ENCODE measurements around the gene NT5M. TPM values are rescaled to one million over a fixed set of nuclear protein-coding genes. Genes with fewer than 3 reads are reported as not detected.

The NT5M gene
- total RNA-seq, 1 donor from 2014 or later = 0.93 TPM

DNA sequence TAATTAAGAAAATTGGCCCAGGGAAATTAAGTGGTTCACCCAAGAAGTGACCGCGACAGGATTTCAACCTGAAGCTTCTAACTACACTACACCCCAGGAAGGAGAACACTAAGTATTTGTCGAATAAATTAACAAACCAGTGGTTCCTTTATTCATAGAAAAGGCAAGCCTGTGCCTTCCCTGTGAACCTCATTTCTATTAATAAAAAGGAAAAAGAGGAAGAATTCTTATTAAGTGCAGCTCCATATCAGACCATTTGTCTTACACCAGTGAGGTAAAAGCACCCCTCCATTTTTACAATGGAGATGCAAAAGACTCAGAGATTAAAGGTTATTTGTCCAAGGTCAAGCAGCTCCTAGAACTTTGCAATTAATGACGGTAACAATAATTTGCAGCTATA lies 23.9 kb upstream of the NT5M start:
- H3K4me3 Mint-ChIP-seq = peak overlapping the region; percentile 80
- intact Hi-C loops (cut with micrococcal nuclease) = no loop called here
- ChIA-PET CTCF (no interaction called here), POLR2A (interaction anchor here (1.5 kb wide), 1 partner anchor 22 kb away, joined by 3 read pairs; no protein-coding TSS in a partner anchor)
- H3K4me1 Mint-ChIP-seq = peaks cover 44% of the 10 kb centered on the region
- DNase-seq = no peak
- TF ChIP-seq, protein P1, sequence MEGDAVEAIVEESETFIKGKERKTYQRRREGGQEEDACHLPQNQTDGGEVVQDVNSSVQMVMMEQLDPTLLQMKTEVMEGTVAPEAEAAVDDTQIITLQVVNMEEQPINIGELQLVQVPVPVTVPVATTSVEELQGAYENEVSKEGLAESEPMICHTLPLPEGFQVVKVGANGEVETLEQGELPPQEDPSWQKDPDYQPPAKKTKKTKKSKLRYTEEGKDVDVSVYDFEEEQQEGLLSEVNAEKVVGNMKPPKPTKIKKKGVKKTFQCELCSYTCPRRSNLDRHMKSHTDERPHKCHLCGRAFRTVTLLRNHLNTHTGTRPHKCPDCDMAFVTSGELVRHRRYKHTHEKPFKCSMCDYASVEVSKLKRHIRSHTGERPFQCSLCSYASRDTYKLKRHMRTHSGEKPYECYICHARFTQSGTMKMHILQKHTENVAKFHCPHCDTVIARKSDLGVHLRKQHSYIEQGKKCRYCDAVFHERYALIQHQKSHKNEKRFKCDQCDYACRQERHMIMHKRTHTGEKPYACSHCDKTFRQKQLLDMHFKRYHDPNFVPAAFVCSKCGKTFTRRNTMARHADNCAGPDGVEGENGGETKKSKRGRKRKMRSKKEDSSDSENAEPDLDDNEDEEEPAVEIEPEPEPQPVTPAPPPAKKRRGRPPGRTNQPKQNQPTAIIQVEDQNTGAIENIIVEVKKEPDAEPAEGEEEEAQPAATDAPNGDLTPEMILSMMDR (IDR thresholded peaks at IDR 0.05) = no peak
- ATAC-seq (ENCODE audit: low read depth) = no peak
- no peak overlapping the region for H3K27ac Mint-ChIP-seq
- H3K27me3 Mint-ChIP-seq = no peaks in the 10 kb centered on the region
- peaks cover 22% of the 10 kb centered on the region for H3K36me3 Mint-ChIP-seq (ENCODE audit: low read depth)
- H3K9me3 Mint-ChIP-seq = no peaks in the 10 kb centered on the region

DNA sequence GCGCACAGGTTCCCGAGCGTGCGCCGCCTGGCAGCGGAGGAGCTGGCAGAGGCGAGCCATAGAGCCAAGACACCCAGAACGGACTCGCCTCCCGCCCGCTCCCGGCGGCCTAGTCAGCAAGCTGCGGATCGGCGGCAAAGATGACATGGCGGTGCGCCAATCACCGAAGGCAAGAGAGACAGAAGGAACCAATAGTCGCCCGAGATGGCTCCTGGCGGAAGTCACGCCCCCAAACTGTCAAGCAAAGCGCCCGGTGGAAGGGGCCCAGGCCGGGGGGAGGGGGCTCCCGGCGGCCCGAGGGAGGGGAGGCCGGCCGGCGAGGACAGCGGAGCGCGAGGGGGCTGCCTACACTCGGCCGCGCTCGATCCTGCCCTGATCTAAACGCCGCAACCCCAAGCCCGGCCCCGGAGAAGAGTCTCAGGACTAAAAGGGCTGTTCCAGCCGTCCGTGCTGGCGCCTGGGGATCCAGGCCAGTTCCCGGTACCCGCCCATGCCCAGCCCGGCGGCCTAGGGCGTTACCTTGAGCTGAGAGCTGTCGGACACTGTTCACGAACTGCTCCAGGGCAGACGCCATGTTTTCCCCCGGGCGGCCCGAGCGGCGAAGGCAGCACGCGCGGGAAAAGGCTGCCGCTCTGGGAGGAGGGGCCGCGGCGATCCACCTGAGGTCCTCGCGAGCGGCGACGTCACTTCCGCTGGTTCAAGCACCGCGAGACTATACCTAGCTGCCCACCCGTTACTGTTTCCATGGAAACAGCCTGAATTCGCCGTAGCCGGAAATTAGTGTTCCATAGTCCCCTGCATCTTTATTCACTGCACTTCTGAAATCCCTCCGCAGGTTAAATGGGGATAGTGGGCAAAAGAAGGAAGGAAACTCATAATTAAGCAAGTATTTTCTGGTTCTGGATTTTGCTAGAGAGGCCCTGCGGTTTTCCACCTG lies 22.3 kb upstream of the NT5M start, which contains the start of gene COPS3:
Gene COPS3 (minus strand): TSS at position 634 of the 937 bp plus-strand sequence. CDS start 60 bp downstream, at position 574.
- H3K27me3 Mint-ChIP-seq = no peaks in the 10 kb centered on the region
- CTCF ChIA-PET = interaction anchor here (0.5 to 1.1 kb wide), 3 partner anchors 11 to 44 kb away, joined by 3 read pairs; partner anchors contain the start of gene FLCN
- peaks cover 14% of the 10 kb centered on the region for H3K36me3 Mint-ChIP-seq (ENCODE audit: low read depth)
- peak within 1 kb of the TSS; percentile 89 for H3K27ac Mint-ChIP-seq
- H3K4me1 Mint-ChIP-seq = peaks cover 42% of the 10 kb centered on the region
- no peaks in the 10 kb centered on the region for H3K9me3 Mint-ChIP-seq
- TF ChIP-seq, protein P1 (IDR thresholded peaks at IDR 0.05) = no peak
- intact Hi-C loops (cut with micrococcal nuclease) = loop anchor here (1.0 to 5.0 kb wide), 8 partner anchors 19 to 980 kb away; partner anchors contain the start of genes DRC3, FLCN, MIEF2 and MPRIP
- POLR2A ChIA-PET = interaction anchor here (0.6 to 2.3 kb wide), 9 partner anchors 25 to 1666 kb away, joined by 3 to 17 read pairs (median 3); partner anchors contain the start of gene FLCN
- H3K4me3 Mint-ChIP-seq = peak within 1 kb of the TSS; percentile 80
- peak; percentile 95 for DNase-seq
- peak; percentile 87 for ATAC-seq (ENCODE audit: low read depth)

DNA sequence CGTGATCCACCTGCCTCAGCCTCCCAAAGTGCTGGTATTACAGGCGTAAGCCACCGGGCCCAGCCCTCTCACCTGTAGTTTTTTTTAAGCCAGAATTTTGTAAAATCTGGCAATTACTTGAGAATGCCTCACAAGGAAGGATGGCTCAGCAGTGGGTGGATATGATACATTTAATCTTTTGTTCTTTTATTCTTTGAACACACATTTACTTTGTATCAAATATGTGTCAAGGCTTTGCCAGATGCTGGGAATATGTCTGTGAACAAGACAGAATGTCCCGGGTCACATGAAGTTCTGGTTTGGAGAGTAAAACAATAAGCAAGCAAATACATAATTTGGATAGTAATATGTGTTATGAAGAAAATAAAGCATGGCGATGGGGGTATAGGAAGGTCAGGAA lies 17.2 kb upstream of the NT5M start:
- H3K4me1 Mint-ChIP-seq = peaks cover 11% of the 10 kb centered on the region
- TF ChIP-seq, protein P1 (IDR thresholded peaks at IDR 0.05) = no peak
- ATAC-seq (ENCODE audit: low read depth) (no peak), DNase-seq (no peak)
- H3K4me3 Mint-ChIP-seq = no peak overlapping the region
- ChIA-PET POLR2A (no interaction called here), CTCF (no interaction called here)
- H3K27ac Mint-ChIP-seq = no peak overlapping the region
- no peaks in the 10 kb centered on the region for H3K27me3 Mint-ChIP-seq
- H3K36me3 Mint-ChIP-seq (ENCODE audit: low read depth) = peaks cover 2% of the 10 kb centered on the region
- intact Hi-C loops (cut with micrococcal nuclease) = no loop called here
- H3K9me3 Mint-ChIP-seq = no peaks in the 10 kb centered on the region

DNA sequence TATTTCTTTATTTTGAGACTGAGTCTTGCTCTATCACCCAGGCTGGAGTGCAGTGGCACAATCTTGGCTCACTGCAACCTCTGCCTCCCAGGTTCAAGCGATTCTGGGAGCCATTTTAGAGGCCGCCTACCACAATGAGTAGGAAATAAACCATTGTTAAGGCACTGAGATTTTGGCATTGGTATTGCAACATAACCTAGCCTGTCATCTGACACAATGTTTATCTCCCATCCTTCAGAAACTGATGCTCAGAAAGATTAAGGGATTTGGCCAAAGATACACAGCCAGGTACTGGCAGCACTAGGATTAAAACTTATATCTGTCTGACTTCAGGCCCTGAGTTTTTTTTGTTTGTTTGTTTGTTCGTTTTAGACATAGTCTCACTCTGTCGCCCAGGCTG lies 14.1 kb upstream of the NT5M start:
- no peaks in the 10 kb centered on the region for H3K36me3 Mint-ChIP-seq (ENCODE audit: low read depth)
- CTCF ChIA-PET = no interaction called here
- no peak for ATAC-seq (ENCODE audit: low read depth)
- H3K27me3 Mint-ChIP-seq = no peaks in the 10 kb centered on the region
- H3K4me1 Mint-ChIP-seq = no peaks in the 10 kb centered on the region
- intact Hi-C loops (cut with micrococcal nuclease) = no loop called here
- DNase-seq = no peak
- no peak overlapping the region for H3K27ac Mint-ChIP-seq
- POLR2A ChIA-PET = no interaction called here
- H3K4me3 Mint-ChIP-seq = no peak overlapping the region
- no peaks in the 10 kb centered on the region for H3K9me3 Mint-ChIP-seq
- TF ChIP-seq, protein P1 (IDR thresholded peaks at IDR 0.05) = no peak

DNA sequence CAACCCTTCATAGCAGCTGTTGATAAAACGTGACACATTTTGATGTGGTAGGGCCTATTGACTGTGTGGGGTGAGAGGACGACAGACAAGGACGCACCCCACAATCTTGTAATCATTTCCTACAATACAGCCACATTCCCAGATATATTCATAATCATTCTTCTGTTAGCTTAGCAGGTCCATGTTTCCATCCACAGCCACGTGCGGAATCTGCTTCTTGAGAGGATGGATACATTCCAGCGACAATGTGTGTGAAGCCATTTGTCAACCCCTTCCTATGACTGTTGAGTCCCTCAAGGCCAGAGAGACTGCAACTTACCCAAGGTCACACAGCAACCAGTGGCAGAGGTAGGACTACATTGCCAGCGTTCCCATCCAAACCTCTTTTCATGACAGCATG lies 13.5 kb upstream of the NT5M start:
- H3K4me3 Mint-ChIP-seq = no peak overlapping the region
- no peak overlapping the region for H3K27ac Mint-ChIP-seq
- ATAC-seq (ENCODE audit: low read depth) (no peak), DNase-seq (no peak)
- POLR2A ChIA-PET = no interaction called here
- TF ChIP-seq, protein P1 (IDR thresholded peaks at IDR 0.05) = no peak
- H3K27me3 Mint-ChIP-seq = no peaks in the 10 kb centered on the region
- CTCF ChIA-PET = no interaction called here
- intact Hi-C loops (cut with micrococcal nuclease) = no loop called here
- no peaks in the 10 kb centered on the region for H3K36me3 Mint-ChIP-seq (ENCODE audit: low read depth)
- H3K4me1 Mint-ChIP-seq = no peaks in the 10 kb centered on the region
- H3K9me3 Mint-ChIP-seq = no peaks in the 10 kb centered on the region

Data from activated B cell treated with CpG ODN at 0.5 μM for 24 hours (primary cell).